Fibroblast of lung (primary cell): ENCODE data around the gene PDILT. TPM values are rescaled to one million over a fixed set of nuclear protein-coding genes. Genes with fewer than 3 reads are reported as not detected.

ENCODE experiments used
- DNase-seq, 2 donors: peaks; one replicate each; pipeline versions ENCODE4 v3.0.0 to v3.0.0-alpha.2; 2010; ENCODE audit warnings: low read depth in 2 of 2
- H2AFZ ChIP-seq: 2 replicates; pipeline ENCODE4 v1.5.1; 2012; ENCODE audit warnings: low read length, control low read depth, inconsistent platforms
- H3K27ac ChIP-seq: 2 replicates; pipeline ENCODE4 v1.5.1; 2011; ENCODE audit warnings: low read length, control low read depth; ENCODE audit not compliant: insufficient read depth
- H3K27me3 ChIP-seq: 2 replicates; pipeline ENCODE4 v1.5.1; 2011; ENCODE audit warnings: mild to moderate bottlenecking, low read length; ENCODE audit not compliant: control insufficient read depth, insufficient read depth
- H3K36me3 ChIP-seq: 2 replicates; pipeline ENCODE4 v1.5.1; 2011; ENCODE audit warnings: low read length; ENCODE audit not compliant: control insufficient read depth, insufficient read depth
- H3K4me1 ChIP-seq: 2 replicates; pipeline ENCODE4 v1.5.1; 2011; ENCODE audit warnings: low read length; ENCODE audit not compliant: control insufficient read depth, insufficient read depth; ENCODE audit errors: extremely low read depth
- H3K4me2 ChIP-seq: 2 replicates; pipeline ENCODE4 v1.5.1; 2011; ENCODE audit warnings: low read length, control low read depth; ENCODE audit not compliant: insufficient read depth; ENCODE audit errors: extremely low read depth
- H3K4me3 ChIP-seq, 4 experiments: fragments of 200-600 bp in 1 of 4; sonication (generic) in 1 of 4; replicated peaks in 1 of 4; 2 replicates each; pipeline ENCODE4 v1.5.1; 2011 to 2016; ENCODE audit warnings: low read length in 4 of 4, low read depth in 3 of 4, mild to moderate bottlenecking in 3 of 4, control low read depth in 2 of 4, inconsistent platforms in 1 of 4, mixed read lengths in 1 of 4; ENCODE audit not compliant: insufficient read depth in 1 of 4; ENCODE audit errors: control extremely low read depth in 1 of 4
- H3K79me2 ChIP-seq: 2 replicates; pipeline ENCODE4 v1.5.1; 2012; ENCODE audit warnings: mild to moderate bottlenecking, low read length, inconsistent platforms; ENCODE audit not compliant: control insufficient read depth, insufficient read depth
- H3K9ac ChIP-seq: 2 replicates; pipeline ENCODE4 v1.5.1; 2011; ENCODE audit warnings: mild to moderate bottlenecking, low read length, control low read depth; ENCODE audit not compliant: insufficient read depth
- H3K9me3 ChIP-seq: 2 replicates; pipeline ENCODE4 v1.5.1; 2012; ENCODE audit warnings: low read depth, low read length; ENCODE audit not compliant: control insufficient read depth, insufficient read depth
- H4K20me1 ChIP-seq: 2 replicates; pipeline ENCODE4 v1.5.1; 2011; ENCODE audit warnings: low read length; ENCODE audit not compliant: control insufficient read depth, insufficient read depth; ENCODE audit errors: extremely low read depth
- EZH2 ChIP-seq: IDR thresholded peaks from 2 replicates; pipeline ENCODE4 v1.5.1; 2012; ENCODE audit warnings: low read length, control low read depth, mild to moderate bottlenecking; ENCODE audit errors: missing control alignments
- polyA plus RNA-seq, 2 donors: library from polyadenylated mRNA; depleted of rRNA in 1 of 2; stranded (reverse) in 1 of 2; unstranded in 1 of 2; fragments of >200 nt; gene quantifications; 2 replicates each; pipeline ENCODE4 v1.2.1, GENCODE V29; 2011 to 2012; ENCODE audit warnings: missing spikeins in 1 of 2
- total RNA-seq: library from RNA; depleted of rRNA; stranded (reverse); fragments of >200 nt; gene quantifications from 2 replicates; pipeline ENCODE4 v1.2.1, GENCODE V29; 2014
- TF ChIP-seq, protein P1 (sequence below), 2 donors: IDR thresholded peaks in 1 of 2; conservative IDR thresholded peaks in 1 of 2; 1 replicate in 1 of 2; 2 replicates in 1 of 2; pipeline ENCODE4 v1.5.1; 2011 to 2012; ENCODE audit warnings: low read length in 2 of 2, control low read depth in 1 of 2, inconsistent platforms in 1 of 2, low read depth in 1 of 2, mild to moderate bottlenecking in 1 of 2

Gene PDILT
- total and polyA plus RNA-seq, 2 donors (not counting 1 experiment from before 2014, with no cell fraction given) = not detected

DNA sequence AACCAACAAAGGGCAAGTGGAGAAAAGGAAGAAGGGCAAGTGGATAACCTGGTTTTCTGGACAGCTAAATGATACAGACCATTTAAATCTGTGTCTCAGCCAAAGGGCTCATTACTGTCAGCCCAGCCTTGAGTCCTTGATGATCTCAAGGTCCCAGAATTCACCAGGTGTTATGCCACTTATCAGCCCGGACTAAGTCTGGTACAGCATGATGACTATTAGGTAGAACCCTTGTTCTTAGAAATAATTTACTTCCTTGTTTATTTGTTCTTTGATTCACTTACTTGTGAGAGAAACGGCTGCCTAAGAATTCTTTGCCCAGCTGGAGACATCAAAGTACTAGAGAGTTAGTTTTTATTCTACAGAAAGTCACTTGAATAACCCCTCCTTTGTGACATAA, 3.5 kb downstream of the PDILT start:
- H3K36me3 ChIP-seq = no peaks in the 10 kb centered on the region
- H3K9me3 ChIP-seq = no peaks in the 10 kb centered on the region
- no peaks in the 10 kb centered on the region for H3K27me3 ChIP-seq
- TF ChIP-seq, protein P1, sequence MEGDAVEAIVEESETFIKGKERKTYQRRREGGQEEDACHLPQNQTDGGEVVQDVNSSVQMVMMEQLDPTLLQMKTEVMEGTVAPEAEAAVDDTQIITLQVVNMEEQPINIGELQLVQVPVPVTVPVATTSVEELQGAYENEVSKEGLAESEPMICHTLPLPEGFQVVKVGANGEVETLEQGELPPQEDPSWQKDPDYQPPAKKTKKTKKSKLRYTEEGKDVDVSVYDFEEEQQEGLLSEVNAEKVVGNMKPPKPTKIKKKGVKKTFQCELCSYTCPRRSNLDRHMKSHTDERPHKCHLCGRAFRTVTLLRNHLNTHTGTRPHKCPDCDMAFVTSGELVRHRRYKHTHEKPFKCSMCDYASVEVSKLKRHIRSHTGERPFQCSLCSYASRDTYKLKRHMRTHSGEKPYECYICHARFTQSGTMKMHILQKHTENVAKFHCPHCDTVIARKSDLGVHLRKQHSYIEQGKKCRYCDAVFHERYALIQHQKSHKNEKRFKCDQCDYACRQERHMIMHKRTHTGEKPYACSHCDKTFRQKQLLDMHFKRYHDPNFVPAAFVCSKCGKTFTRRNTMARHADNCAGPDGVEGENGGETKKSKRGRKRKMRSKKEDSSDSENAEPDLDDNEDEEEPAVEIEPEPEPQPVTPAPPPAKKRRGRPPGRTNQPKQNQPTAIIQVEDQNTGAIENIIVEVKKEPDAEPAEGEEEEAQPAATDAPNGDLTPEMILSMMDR (conservative IDR thresholded peaks at IDR 0.05 in 1 of 2, IDR thresholded peaks at IDR 0.05 in 1 of 2; ENCODE audit: low read depth in 1 of 2, low read length in 2 of 2) = no peak
- TF ChIP-seq EZH2 = no peak
- no peak overlapping the region for H2AFZ ChIP-seq
- no peaks in the 10 kb centered on the region for H3K79me2 ChIP-seq
- no peak overlapping the region for H3K27ac ChIP-seq
- no peak overlapping the region for H3K4me2 ChIP-seq
- no peak overlapping the region for H3K9ac ChIP-seq
- H4K20me1 ChIP-seq = no peaks in the 10 kb centered on the region
- no peak overlapping the region for H3K4me3 ChIP-seq
- no peak for DNase-seq
- H3K4me1 ChIP-seq = no peaks in the 10 kb centered on the region

DNA sequence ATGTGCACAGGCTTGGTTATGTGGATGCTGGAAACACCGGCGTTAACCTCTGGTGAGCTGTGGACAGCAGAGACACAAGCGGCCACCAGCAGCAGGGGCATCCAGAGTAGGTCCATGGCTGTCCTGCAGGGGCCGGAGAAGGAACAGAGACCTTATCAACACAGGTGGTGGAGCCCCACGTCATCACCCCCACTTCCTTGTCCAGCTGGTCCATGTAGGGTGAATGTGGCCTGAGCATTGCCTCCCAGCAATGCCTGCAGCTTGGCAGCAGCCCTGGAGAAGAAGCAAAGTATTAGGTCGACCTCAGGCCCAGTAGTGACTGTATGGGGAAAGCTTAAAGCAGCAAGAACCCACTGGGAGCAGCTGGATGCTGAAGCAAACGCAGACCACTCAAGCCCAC, 5.4 kb downstream of the PDILT start:
- no peak for DNase-seq
- H3K79me2 ChIP-seq = no peaks in the 10 kb centered on the region
- no peak overlapping the region for H3K9ac ChIP-seq
- no peak overlapping the region for H3K4me3 ChIP-seq
- no peaks in the 10 kb centered on the region for H3K36me3 ChIP-seq
- no peaks in the 10 kb centered on the region for H3K4me1 ChIP-seq
- no peak overlapping the region for H3K4me2 ChIP-seq
- H2AFZ ChIP-seq = no peak overlapping the region
- no peak overlapping the region for H3K27ac ChIP-seq
- H4K20me1 ChIP-seq = no peaks in the 10 kb centered on the region
- TF ChIP-seq, protein P1 (conservative IDR thresholded peaks at IDR 0.05 in 1 of 2, IDR thresholded peaks at IDR 0.05 in 1 of 2; ENCODE audit: low read depth in 1 of 2, low read length in 2 of 2) = no peak
- TF ChIP-seq EZH2 = no peak
- no peaks in the 10 kb centered on the region for H3K27me3 ChIP-seq
- no peaks in the 10 kb centered on the region for H3K9me3 ChIP-seq

- no peak overlapping the region for H3K4me2 ChIP-seq
- H4K20me1 ChIP-seq = no peaks in the 10 kb centered on the region
- DNase-seq = no peak
- no peaks in the 10 kb centered on the region for H3K4me1 ChIP-seq
- no peaks in the 10 kb centered on the region for H3K36me3 ChIP-seq
- no peak overlapping the region for H3K27ac ChIP-seq
- no peak overlapping the region for H3K4me3 ChIP-seq
- no peaks in the 10 kb centered on the region for H3K27me3 ChIP-seq
- no peak overlapping the region for H2AFZ ChIP-seq
- H3K9me3 ChIP-seq = no peaks in the 10 kb centered on the region
- no peak overlapping the region for H3K9ac ChIP-seq
- H3K79me2 ChIP-seq = no peaks in the 10 kb centered on the region
- no peak for TF ChIP-seq EZH2
- TF ChIP-seq, protein P1 (conservative IDR thresholded peaks at IDR 0.05 in 1 of 2, IDR thresholded peaks at IDR 0.05 in 1 of 2; ENCODE audit: low read depth in 1 of 2, low read length in 2 of 2) = no peak
Measured at GRCh38 chr16:20398603-20399002, 5.9 kb downstream of the PDILT start.
